ENCODE results near the gene ARHGEF37.
A peak's percentile ranks its signal among the peaks of the same experiment; 100 is the strongest.
"Not testable (repeated sequence)": the region's sequence is repeated elsewhere in the genome, so short reads cannot be mapped to it uniquely, and the experiment has no call there.

ARHGEF37 gene

DNA sequence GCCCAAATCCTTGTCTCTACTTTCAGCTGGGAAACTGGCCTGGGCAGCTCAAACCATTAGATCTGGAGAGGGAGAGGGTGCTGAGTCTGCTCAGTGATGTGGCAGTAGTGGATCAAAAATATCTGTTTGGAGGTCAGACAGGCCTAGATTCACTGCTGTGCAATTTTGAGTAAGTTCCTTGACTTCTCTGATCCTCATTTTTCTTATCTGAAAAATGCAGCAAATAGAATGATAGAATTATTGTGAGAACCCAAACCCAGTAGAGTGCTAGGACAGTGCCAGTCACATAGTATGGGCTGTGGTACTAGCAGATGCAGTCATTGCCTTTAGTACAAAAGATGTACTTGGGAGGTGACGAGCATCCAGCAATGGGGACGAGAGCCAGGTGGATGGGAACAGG, 50.2 kb downstream of the ARHGEF37 start:
- no peak for DNase-seq

DNA sequence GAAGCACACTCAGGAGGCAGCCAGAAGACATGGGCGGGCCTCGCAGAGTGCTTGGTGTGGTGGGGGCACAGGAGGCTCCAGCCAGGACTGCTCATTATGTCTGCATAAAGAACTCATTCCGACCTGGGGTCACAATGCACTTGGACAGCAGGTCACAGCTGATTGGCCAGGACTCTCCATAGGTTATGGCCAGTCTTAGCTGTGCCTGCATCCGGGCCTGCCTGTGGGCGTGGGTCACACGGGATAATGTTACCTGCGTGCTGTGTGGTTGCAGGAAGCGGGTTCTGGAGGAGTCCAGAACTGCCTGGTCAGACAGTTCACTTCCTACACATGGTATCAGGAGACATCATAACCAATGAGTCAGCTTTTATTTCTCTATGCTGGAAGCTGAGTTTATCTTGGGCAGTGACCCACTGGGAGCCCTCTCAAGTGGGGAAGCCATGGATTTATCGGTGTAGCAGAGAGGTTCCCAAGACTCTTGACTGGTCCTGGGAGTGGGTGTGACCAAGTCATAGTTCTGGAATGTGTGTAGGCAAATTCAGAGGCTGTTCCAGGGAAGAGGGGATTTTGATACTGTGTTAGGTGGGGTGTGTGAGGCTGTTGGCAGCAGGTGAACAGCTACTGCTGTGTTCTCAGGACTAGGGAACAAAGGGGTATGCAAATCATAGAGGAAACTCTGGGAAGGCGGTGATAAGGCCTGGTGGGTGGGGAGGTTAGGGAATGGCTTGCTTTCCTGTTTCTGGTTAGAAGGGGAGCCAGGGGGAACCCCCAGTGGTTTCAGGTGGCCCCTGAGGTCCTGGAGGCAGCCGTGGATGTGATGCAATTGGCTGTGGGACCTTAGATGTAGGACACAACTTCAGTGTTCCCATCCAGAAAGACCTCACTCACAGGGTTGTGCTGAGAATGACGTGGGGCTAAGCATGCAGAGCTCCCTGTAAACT, 51.3 kb downstream of the ARHGEF37 start:
- peak; percentile 37 for DNase-seq

GRCh38 chr5:149633476-149634350, 52.4 kb downstream of the ARHGEF37 start:
- DNase-seq: no peak

GRCh38 chr5:149635394-149635793, 54.1 kb downstream of the ARHGEF37 start:
- peak; percentile 44 for DNase-seq

DNA sequence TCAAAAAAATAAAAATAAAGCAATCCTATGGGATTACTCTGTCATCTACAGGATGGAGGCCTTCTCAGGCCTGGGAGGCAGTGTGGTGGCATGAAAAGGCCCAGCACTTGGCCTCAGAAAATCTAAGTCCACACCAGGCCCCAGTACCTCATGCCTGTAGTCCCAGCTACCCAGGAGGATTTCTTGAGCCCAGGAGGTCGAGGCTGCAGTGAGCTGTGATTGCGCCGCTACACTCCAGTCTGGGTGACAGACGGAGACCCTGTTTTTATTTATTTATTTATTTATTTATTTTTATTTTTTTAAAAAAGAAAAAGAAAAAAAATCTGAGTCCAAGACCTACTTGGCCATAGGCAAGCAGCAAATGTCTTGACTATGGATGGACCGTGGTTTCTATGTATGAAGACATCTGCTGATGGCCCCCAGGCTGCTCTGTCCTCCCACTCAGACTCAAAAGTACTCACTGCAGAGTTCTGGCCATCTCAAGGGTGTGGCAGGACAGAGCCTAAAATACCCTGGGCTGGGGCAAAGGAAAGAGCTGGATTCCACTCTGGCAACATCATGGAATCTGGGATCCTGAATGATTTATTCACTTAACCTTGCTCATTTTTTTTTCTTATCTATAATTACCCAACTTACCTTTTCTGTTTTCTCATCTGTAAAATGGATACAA, 55.0 kb downstream of the ARHGEF37 start:
- DNase-seq: no peak

- peak; percentile 58 for DNase-seq
Measured at GRCh38 chr5:149636861-149637246, 55.6 kb downstream of the ARHGEF37 start.

DNA sequence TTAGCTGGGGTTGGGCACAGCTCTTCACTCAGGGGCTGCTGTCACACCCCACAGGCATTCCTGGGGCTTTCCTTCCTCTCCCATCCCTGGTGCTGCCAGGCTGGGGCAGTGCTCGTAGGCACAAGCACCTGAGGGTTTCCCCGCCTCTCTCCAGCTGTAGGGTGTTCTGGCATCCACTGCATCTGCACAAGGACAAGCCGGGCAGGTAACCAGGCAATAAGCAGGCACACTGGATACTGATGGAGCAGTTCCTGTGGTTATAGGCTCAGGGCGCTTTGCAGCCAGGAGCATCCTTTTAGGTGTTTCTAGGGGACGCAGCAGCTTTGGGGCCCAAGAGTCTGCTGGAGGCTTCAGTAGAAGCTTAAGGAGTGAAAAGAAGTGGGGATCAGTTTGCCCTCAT, 56.8 kb downstream of the ARHGEF37 start:
- DNase-seq: no peak

- DNase-seq: no peak
Measured at GRCh38 chr5:149638546-149639241, 57.4 kb downstream of the ARHGEF37 start.

GRCh38 chr5:149639737-149640136, 58.4 kb downstream of the ARHGEF37 start:
- no peak for DNase-seq

- no peak for DNase-seq
Measured at GRCh38 chr5:149640350-149640999, 59.2 kb downstream of the ARHGEF37 start.

DNA sequence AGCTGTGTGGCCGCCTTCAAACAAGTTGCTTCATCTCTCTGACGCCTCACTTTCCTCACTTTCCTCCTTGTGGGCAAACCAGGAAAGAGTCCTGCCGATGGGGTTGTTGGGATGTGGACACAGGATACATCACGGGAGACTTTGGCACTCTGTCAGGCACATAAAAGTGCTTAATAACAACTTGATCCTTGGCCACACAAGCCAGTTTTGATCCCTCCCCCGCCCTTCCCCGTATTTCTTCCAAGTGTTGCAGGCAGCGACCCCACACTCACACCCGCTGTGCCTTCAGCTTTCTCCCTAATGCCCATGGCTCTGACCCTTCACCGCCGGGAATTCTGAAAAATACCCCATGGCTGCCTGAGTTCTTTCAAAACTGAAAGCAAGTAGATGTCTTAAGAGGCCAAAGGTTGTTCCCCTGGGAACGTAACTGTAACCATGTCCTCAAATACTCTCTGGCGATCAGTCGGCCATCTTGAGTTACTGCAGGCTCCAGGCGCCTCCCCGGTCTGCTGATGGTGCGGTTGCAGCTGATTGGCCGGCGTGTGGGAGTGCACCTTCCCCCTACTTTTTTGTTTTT, 59.8 kb downstream of the ARHGEF37 start:
- DNase-seq: peak; percentile 88

- DNase-seq: no peak
Measured at GRCh38 chr5:149641600-149641999, 60.3 kb downstream of the ARHGEF37 start.

DNA sequence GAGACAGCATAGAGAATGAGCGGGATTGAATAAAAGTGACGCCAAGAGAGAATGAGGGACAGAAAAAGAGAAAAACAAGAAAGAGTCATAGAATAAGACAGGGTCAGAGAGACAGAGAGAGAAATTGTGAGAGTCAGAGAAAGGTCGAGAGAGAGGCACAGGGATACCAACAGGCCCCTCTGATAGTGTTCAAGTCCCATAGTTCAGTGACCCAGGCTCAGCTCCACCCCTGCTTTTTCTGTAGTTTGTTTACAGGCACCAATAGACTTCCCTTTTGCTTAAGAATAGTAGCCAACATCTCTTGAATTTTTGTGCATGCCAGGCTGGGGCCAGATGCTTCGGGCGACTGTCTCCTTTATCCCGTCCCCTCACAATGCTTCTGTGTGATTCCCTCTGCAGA, 62.5 kb downstream of the ARHGEF37 start:
- no peak for DNase-seq

GRCh38 chr5:149644629-149645028, 63.3 kb downstream of the ARHGEF37 start:
- no peak for DNase-seq

DNA sequence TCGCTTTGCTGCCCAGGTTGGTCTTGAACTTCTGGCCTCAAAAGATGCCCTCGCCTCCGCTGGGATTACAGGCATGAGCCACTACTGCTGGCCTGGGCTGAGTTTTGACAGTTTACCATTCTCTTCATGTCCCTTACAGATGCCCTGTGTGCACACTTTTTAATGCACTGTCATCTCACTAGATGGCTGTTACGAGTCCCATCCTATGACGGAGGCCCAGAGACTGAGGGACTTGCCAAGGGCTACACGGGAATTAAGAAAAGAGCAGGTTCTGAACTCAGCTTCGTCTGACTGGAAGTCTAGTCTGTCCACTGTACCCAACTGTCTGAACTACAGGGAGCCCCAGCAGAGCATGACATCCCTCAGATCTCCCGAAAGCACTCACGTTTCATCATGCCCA, 63.9 kb downstream of the ARHGEF37 start:
- DNase-seq: no peak

DNA sequence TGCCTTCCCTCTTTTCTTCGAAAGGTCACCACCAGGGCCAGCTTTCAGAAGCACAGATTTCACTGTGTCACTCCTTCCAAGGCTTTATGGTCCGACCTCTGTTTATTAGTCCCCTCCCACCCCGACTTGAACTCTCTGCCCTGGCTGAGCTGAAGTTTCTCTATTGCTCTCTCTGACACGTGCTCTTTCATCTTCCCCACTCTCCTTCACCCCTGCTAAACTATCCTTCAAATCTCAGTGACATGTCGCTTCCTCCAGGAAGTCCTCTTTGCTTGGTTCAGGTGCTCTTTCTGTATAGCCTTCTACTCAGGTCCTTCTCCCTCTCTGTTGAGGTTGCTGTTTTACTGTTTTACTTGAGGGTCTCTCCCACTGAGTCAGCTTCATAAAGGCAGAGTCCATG, 64.4 kb downstream of the ARHGEF37 start:
- no peak for DNase-seq

DNA sequence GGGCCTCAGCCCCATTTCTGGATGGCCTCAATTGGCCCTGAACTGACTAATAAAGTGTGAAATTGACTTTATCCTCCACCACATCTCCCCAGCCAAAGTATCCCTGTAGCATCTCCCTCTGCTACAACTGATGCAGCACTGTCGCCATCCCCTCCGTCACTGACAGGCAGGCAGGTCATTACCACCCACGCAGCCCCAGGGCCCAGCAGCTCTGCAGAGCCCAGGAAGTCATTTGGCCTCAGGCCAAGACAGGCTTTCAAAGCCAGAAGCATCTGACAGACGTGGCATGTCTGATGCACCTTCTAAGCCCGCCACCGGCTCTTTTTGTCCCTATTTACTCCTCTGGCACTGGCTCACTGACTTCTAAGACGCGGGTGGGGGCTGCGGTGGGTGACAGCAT, 65.3 kb downstream of the ARHGEF37 start:
- no peak for DNase-seq

GRCh38 chr5:149647334-149647733, 66.0 kb downstream of the ARHGEF37 start:
- DNase-seq: no peak

- DNase-seq: not testable (repeated sequence)
Measured at GRCh38 chr5:149648464-149649393, 67.4 kb downstream of the ARHGEF37 start.

- not testable (repeated sequence) for DNase-seq
Measured at GRCh38 chr5:149649730-149650129, 68.4 kb downstream of the ARHGEF37 start.
